MCF 10A (cell line): ENCODE results near the gene SUSD5. TPM values are rescaled to one million over a fixed set of nuclear protein-coding genes. Genes with fewer than 3 reads are reported as not detected.

Experiments
- BruUV-seq: library from RNA; stranded (reverse); fragments of 400-500 nt; replicated peaks from 2 replicates; lab custom pipeline; 2021; lab: Mats Ljungman, UMichigan
- CTCF ChIA-PET: fragments of 300-600 bp; sonication (Branson Sonifier 250); formaldehyde crosslinking; extraction: SDS; loops from one replicate; lab custom pipeline; 2021; ENCODE audit warnings: antibody characterized with exemption, inconsistent platforms; lab: Yijun Ruan, JAX
- POLR2A ChIA-PET: fragments of 300-600, 350-650 bp; sonication (Branson Sonifier 250); formaldehyde crosslinking; extraction: SDS; loops from one replicate; lab custom pipeline; 2020; ENCODE audit warnings: antibody characterized with exemption, inconsistent platforms; lab: Yijun Ruan, JAX
- DNase-seq: peaks from one replicate; pipeline ENCODE4 v3.0.0-alpha.2; 2018; ENCODE audit not compliant: unreplicated experiment
- H3K27ac Mint-ChIP-seq: one replicate; pipeline ENCODE4 v1.8.0; 2022; ENCODE audit warnings: mild to moderate bottlenecking, low read depth, mixed read lengths; ENCODE audit not compliant: unreplicated experiment
- H3K27me3 Mint-ChIP-seq: one replicate; pipeline ENCODE4 v1.8.0; 2022; ENCODE audit warnings: mixed read lengths; ENCODE audit not compliant: insufficient read depth, unreplicated experiment
- H3K36me3 Mint-ChIP-seq: one replicate; pipeline ENCODE4 v1.8.0; 2022; ENCODE audit warnings: mild to moderate bottlenecking, moderate library complexity, mixed read lengths; ENCODE audit not compliant: insufficient read depth, unreplicated experiment
- H3K4me1 Mint-ChIP-seq: one replicate; pipeline ENCODE4 v1.8.0; 2022; ENCODE audit warnings: mixed read lengths; ENCODE audit not compliant: insufficient read depth, unreplicated experiment
- H3K4me3 Mint-ChIP-seq: one replicate; pipeline ENCODE4 v1.8.0; 2022; ENCODE audit warnings: mild to moderate bottlenecking, moderate library complexity, mixed read lengths; ENCODE audit not compliant: unreplicated experiment
- H3K9me3 Mint-ChIP-seq: one replicate; pipeline ENCODE4 v1.8.0; 2022; ENCODE audit warnings: mixed read lengths; ENCODE audit not compliant: unreplicated experiment
- CTCF ChIP-seq: fragments of 200-600 bp; IDR thresholded peaks from one replicate; pipeline ENCODE4 v1.8.0; 2022; ENCODE audit warnings: antibody characterized with exemption, mild to moderate bottlenecking; ENCODE audit not compliant: unreplicated experiment
- intact Hi-C: fragments of 100-400 bp; cut with micrococcal nuclease; formaldehyde crosslinking; loops from 2 replicates; pipeline ENCODE4 v1.14.1; 2022
- total RNA-seq: library from RNA; stranded (reverse); gene quantifications from 2 replicates; pipeline ENCODE4 v1.2.3, GENCODE V29; 2022

SUSD5 gene
- total RNA-seq, 1 experiment from 2014 or later: 3.4 TPM

- H3K27me3 Mint-ChIP-seq: peaks cover 41% of the 10 kb centered on the region
- H3K27ac Mint-ChIP-seq: no peak overlapping the region
- H3K4me1 Mint-ChIP-seq: no peaks in the 10 kb centered on the region
- DNase-seq: no peak
- CTCF ChIA-PET: interaction anchor here (0.6 to 1.4 kb wide), 4 partner anchors 16 to 138 kb away, joined by 3 read pairs; no protein-coding TSS in a partner anchor
- H3K36me3 Mint-ChIP-seq: peaks cover 7% of the 10 kb centered on the region
- H3K4me3 Mint-ChIP-seq: no peak overlapping the region
- POLR2A ChIA-PET: interaction anchor here (0.7 kb wide), 1 partner anchor 169 kb away, joined by 3 read pairs; no protein-coding TSS in a partner anchor
- intact Hi-C loops: no loop called here
- H3K9me3 Mint-ChIP-seq: no peaks in the 10 kb centered on the region
- no peak for TF ChIP-seq CTCF
- no TSS peak for BruUV-seq
These were observed 18.8 kb upstream of the SUSD5 start for GRCh38 chr3:33237439-33237838.

GRCh38 chr3:33236005-33236404, 17.4 kb upstream of the SUSD5 start:
- H3K27ac Mint-ChIP-seq: no peak overlapping the region
- intact Hi-C loops: no loop called here
- no peaks in the 10 kb centered on the region for H3K4me1 Mint-ChIP-seq
- POLR2A ChIA-PET: no interaction called here
- no peaks in the 10 kb centered on the region for H3K9me3 Mint-ChIP-seq
- H3K27me3 Mint-ChIP-seq: peaks cover 27% of the 10 kb centered on the region
- DNase-seq: no peak
- H3K4me3 Mint-ChIP-seq: no peak overlapping the region
- peaks cover 7% of the 10 kb centered on the region for H3K36me3 Mint-ChIP-seq
- BruUV-seq: no TSS peak
- CTCF ChIA-PET: interaction anchor here (0.6 to 0.8 kb wide), 2 partner anchors 32 to 104 kb away, joined by 3 read pairs; no protein-coding TSS in a partner anchor
- TF ChIP-seq CTCF: no peak

GRCh38 chr3:33233884-33234283, 15.3 kb upstream of the SUSD5 start:
- ChIA-PET CTCF (no interaction called here), POLR2A (no interaction called here)
- peaks cover 5% of the 10 kb centered on the region for H3K27me3 Mint-ChIP-seq
- no peak overlapping the region for H3K4me3 Mint-ChIP-seq
- intact Hi-C loops: no loop called here
- DNase-seq: no peak
- H3K36me3 Mint-ChIP-seq: peaks cover 7% of the 10 kb centered on the region
- H3K9me3 Mint-ChIP-seq: no peaks in the 10 kb centered on the region
- H3K4me1 Mint-ChIP-seq: peaks cover 5% of the 10 kb centered on the region
- no peak overlapping the region for H3K27ac Mint-ChIP-seq
- BruUV-seq: no TSS peak
- TF ChIP-seq CTCF: no peak

GRCh38 chr3:33231756-33232465, 13.3 kb upstream of the SUSD5 start:
- peaks cover 11% of the 10 kb centered on the region for H3K27me3 Mint-ChIP-seq
- DNase-seq: no peak
- no peak overlapping the region for H3K4me3 Mint-ChIP-seq
- no peaks in the 10 kb centered on the region for H3K36me3 Mint-ChIP-seq
- peaks cover 5% of the 10 kb centered on the region for H3K4me1 Mint-ChIP-seq
- H3K27ac Mint-ChIP-seq: no peak overlapping the region
- no peaks in the 10 kb centered on the region for H3K9me3 Mint-ChIP-seq
- BruUV-seq: no TSS peak
- no peak for TF ChIP-seq CTCF
- CTCF ChIA-PET: interaction anchor here (0.6 kb wide), 1 partner anchor 241 kb away, joined by 3 read pairs; no protein-coding TSS in a partner anchor
- intact Hi-C loops: no loop called here
- POLR2A ChIA-PET: no interaction called here
